ENCODE measurements around the gene BLVRA.

GRCh38 chr7:43750016-43750887 is 8.2 kb upstream of the BLVRA start:
- TF ChIP-seq CTCF (IDR thresholded peaks at IDR 0.05; ENCODE audit: low read length) (no peak), EZH2phosphoT487 (IDR thresholded peaks at IDR 0.05; ENCODE audit: low read length) (no peak)
